ENCODE measurements around the gene NRXN3.

NRXN3 gene

GRCh38 chr14:79699206-79699605 is 1529.0 kb downstream of the NRXN3 start:
- TF ChIP-seq CTCF (IDR thresholded peaks at IDR 0.05), result no peak

DNA sequence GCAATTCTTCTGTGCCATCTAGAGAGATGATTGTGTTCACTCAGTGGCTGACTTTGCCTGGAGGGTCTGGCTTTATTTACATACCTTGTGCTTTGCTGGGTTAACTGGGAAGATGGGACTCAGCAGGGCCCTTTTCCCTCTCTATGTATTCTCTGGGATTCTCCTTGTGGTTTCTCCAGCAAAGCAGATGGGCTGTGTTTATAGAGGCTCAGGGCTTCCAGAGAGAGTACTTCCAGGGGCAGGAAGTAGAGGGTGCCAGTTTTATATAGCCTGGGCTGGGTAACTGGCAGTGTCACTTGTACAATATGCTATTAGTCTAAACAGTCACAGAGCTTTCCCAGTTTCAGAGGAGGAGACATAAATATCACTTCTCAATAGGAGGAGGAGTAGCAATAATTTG is 1531.2 kb downstream of the NRXN3 start:
- no peak for TF ChIP-seq CTCF (IDR thresholded peaks at IDR 0.05)

- TF ChIP-seq CTCF (IDR thresholded peaks at IDR 0.05), result no peak
Observed at GRCh38 chr14:79702197-79702596, 1532.0 kb downstream of the NRXN3 start.

GRCh38 chr14:79703209-79703608 is 1533.0 kb downstream of the NRXN3 start:
- TF ChIP-seq CTCF (IDR thresholded peaks at IDR 0.05), result no peak

GRCh38 chr14:79704041-79704807 is 1534.1 kb downstream of the NRXN3 start:
- TF ChIP-seq CTCF (IDR thresholded peaks at IDR 0.05), result no peak

- no peak for TF ChIP-seq CTCF (IDR thresholded peaks at IDR 0.05)
Observed at GRCh38 chr14:79705126-79705894, 1535.1 kb downstream of the NRXN3 start.

DNA sequence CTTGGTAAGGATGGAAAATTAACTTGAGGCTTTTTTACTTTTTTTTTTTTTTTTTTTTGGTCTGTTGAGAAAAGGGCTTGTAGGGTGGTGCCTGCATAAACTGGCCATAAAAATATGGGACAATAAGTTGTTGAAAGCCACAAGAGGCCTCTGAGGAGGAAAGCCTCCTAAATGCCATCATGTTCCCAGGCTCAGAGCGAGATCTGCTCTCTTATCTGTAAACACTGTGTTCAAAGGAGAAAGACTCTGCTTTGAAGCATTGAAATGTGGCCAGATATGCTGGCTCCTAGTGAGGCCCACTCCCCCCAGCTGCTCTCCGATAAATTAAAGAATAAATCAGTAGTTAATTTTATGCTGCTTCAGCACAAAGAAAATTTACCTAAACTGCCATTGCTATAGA is 1536.2 kb downstream of the NRXN3 start:
- no peak for TF ChIP-seq CTCF (IDR thresholded peaks at IDR 0.05)

All from LNCAP (cell line).